ENCODE measurements around the gene SELENOO.

The SELENOO gene

DNA sequence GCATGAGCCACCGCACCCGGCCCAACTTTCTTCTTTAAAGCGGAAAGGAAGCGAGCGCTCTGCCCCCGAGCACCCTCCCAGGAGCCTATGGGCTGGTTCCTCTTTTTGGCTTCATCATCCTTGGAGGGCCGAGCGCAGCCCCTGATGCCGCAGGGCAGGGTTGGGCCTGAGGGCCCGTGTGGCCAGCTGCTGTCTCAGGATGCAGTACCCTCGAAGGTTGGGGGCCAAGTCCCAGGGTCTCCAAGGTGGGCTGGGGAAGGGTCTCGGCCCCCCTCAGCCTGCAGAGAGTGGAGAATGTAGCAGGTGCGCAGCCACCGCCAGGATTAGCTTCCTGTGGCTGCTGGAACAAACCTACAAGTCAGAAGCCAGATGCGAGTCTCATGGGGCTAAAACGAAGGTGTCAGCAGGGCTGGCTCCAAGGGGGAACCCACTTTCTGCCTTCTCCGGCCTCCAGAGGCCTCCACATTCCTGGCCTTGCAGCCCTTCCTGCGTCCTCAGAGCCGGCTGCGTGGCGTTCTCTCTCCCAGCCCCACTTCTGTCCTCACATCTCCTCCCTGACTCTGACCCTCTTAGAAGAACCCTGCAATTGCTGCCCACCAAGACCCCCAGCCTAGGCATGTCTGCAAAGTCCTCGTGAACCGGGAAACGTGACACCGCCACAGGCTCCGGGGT is 27.4 kb upstream of the SELENOO start:
- DNase-seq (ENCODE audit: low spot score), result no peak

DNA sequence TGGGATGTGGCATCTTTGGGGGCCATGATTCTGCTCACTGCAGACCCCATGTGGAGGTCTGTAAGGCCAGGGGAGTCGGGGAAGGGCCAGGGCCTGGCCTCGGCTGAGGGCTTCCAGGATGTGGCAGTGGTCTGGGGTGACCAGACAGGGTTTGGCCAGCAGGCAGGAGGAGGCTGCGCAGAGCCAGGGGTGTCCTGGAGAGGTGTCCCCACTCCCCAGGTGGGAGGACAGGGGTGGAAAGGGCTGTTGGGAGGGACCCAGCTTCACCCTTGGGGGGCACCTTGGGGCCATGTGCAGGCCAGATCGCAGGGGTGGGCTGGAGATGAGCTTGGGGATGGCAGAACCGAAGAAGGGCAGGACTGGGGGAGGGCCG is 26.8 kb upstream of the SELENOO start:
- DNase-seq (ENCODE audit: low spot score), result no peak

DNA sequence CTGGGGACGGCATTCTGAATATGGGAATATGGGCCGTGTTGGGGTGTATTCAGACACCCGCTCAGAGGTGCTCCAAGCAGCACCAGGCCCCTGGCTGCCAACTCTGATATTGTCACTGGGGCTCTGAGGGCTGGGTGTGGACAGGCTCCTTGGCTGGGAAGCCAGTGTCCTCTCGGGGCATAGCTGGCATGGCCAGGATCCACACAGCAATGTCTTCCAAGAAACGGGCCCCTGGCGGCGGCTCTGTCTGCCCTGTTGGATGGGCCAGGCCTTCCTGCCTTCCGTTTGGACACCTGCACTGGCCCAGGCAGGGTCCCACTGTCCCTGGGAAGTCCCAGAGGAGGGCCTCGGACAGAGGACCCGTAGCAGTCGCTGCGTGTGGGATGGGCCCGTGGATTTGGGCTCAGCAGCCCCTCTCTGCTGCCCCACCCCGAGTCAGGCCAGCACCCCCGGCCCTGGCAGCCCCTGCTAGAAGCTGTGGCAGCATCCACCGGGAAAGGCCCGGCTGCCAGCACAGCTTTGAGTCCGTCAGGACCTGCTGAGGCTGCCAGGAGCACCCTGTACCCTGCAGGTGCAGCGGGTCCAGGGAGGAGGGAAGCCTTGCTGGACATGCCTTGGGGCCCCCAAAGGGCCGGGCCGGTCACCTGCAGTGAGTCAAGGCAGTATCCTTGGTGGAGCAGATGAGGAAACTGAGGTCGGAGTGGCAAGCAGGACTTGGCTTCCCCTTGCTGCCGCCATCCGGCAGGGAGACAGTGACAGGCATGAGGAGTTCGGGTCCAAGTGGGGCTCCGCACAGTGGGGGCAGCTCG is 26.2 kb upstream of the SELENOO start:
- DNase-seq (ENCODE audit: low spot score), result no peak

DNA sequence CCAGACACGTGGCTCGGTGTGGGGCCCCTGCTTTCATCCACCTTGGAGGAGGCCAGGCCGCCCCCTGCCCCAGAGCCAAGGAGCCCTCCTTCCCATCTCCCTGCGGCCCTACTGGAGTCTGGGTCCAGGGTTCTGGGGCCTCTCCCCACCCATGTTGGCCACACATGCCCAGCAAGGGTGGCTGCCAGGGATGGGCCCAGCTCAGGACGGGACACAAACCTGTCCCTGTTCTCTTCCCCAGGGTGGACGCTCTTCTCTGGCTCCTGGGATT is 25.7 kb upstream of the SELENOO start:
- DNase-seq (ENCODE audit: low spot score), result no peak

DNA sequence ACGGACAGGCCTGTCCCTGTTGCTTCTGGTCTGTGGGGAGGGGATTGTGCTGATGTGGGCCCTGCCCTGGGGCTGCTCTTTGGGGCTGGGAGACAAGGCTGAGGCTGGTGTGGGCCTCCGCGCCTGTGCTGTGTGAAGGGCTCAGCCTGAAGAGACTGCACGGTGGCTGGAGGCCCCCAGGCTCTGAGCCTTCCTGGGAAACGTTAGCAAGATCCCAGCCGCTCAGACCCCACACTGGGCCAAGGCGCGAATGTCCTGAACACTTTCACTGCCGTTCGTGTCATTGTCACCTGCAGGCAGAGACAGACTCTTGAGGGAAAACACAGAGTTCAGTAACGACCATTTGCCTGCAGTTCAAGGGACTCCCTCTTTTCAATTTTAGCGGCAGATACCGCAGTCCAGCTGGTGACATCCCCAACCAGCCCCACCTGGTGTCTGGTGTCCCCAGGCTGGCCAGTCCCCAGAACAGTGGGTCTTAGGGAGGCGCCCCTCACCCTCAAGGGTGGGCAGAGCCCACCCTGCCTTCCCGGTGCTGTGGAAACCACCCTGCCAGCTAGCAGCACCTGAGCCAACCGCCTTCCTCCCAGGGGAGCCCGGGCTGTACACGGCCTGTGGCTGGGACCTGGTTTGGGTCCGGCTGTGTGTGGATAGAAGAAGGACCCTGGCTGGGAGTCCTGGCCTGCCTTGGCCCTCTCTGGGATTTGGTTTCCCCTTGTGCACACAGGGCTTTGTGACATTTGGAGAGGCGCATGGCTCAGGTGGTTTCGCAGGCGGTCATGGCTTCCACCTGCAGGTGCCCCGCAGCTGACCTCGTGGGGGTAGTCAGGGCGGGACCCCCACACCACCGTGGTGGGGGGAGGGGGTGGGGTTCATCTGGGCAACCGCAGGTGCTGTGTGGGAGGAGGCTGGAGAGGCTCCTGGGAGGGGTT is 24.6 kb upstream of the SELENOO start:
- DNase-seq (ENCODE audit: low spot score), result no peak

DNA sequence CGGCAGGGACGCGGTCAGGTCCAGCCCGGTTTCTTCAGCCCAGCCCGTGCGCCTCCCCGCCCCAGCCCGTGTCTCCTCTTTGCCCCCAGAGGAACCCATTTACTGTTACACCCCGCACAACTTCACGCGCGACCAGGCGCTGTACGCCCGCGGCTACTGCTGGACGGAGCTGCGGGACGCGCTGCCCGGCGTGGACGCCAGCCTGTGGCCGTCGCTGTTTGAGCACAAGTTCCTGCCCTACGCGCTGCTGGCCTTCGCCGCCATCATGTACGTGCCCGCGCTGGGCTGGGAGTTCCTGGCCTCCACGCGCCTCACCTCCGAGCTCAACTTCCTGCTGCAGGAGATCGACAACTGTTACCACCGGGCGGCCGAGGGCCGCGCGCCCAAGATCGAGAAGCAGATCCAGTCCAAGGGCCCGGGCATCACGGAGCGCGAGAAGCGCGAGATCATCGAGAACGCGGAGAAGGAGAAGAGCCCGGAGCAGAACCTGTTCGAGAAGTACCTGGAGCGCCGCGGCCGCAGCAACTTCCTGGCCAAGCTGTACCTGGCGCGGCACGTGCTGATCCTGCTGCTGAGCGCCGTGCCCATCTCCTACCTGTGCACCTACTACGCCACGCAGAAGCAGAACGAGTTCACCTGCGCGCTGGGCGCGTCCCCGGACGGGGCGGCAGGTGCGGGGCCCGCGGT is 23.8 kb upstream of the SELENOO start:
- no peak for DNase-seq (ENCODE audit: low spot score)

DNA sequence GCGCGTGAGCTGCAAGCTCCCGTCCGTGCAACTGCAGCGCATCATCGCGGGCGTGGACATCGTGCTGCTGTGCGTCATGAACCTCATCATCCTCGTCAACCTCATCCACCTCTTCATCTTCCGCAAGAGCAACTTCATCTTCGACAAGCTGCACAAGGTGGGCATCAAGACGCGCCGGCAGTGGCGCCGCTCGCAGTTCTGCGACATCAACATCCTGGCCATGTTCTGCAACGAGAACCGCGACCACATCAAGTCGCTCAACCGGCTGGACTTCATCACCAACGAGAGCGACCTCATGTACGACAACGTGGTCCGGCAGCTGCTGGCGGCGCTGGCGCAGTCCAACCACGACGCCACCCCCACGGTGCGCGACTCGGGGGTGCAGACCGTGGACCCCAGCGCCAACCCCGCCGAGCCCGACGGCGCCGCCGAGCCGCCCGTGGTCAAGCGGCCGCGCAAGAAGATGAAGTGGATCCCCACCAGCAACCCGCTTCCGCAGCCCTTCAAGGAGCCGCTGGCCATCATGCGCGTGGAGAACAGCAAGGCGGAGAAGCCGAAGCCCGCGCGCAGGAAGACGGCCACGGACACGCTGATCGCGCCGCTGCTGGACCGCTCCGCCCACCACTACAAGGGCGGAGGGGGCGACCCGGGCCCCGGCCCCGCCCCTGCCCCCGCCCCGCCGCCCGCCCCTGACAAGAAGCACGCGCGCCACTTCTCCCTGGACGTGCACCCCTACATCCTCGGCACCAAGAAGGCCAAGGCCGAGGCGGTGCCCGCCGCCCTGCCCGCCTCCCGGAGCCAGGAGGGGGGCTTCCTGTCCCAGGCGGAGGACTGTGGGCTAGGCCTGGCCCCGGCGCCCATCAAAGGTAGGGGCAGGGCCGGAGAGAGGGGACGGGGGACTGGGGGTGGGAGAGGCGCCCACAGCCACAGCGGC is 23.0 kb upstream of the SELENOO start:
- no peak for DNase-seq (ENCODE audit: low spot score)

DNA sequence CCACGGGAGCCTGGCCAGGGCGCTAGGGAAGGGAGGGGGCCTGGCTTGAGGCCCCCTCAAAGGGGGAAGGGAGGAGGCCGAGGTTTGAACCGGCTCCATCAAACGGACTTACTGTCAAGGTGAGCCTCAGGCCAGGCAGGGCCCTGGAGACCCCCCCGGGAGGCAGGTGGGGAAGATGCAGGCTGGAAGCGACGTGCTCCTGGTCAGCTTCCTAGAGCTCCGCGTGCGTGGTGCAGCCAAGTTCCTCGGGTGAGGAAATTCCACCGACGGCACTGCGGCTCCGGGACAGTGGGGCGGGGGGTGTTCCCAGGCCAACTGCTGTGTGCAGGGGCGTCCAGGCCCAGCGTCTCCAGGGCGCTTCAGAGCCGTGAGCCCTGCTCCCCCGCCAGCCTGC is 22.3 kb upstream of the SELENOO start:
- no peak for DNase-seq (ENCODE audit: low spot score)

DNA sequence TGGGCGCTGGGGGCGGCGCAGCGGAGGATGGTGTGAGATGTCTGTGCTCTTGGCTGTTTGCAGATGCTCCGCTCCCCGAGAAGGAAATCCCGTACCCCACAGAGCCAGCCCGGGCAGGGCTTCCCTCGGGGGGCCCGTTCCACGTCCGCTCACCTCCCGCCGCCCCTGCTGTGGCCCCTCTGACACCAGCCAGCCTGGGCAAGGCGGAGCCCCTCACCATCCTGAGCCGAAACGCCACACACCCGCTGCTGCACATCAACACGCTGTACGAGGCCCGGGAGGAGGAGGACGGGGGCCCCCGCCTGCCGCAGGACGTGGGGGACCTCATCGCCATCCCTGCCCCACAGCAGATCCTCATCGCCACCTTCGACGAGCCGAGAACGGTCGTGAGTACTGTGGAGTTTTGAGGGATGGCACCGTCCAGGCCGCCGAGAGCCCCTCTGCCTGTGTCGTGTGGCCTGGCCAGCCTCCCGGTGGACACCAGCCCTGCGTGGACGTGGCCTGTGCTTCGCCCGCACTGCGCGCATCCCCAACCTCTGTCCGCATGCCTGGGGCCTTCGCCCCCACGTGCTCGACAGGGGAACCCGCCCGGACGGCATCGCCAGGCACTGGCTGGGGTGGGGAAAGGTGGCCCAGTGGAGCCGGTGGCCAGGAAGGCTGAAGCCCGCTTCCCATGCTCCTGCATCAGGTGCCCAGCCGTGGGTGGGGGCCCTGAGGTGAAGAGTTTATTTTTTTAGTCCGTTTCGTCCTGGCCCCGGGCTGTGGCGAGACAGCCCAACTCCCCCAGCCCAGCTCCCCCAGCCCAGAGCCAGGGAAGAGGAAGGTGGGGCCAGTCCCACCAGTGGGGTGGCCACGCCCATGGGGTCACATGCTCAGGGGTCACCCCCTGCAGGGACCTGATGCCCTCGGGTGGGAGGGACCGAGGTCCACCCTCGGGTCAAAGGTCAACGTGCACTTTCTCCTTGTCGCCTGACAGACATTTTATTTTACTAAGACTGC is 21.6 kb upstream of the SELENOO start:
- no peak for DNase-seq (ENCODE audit: low spot score)

DNA sequence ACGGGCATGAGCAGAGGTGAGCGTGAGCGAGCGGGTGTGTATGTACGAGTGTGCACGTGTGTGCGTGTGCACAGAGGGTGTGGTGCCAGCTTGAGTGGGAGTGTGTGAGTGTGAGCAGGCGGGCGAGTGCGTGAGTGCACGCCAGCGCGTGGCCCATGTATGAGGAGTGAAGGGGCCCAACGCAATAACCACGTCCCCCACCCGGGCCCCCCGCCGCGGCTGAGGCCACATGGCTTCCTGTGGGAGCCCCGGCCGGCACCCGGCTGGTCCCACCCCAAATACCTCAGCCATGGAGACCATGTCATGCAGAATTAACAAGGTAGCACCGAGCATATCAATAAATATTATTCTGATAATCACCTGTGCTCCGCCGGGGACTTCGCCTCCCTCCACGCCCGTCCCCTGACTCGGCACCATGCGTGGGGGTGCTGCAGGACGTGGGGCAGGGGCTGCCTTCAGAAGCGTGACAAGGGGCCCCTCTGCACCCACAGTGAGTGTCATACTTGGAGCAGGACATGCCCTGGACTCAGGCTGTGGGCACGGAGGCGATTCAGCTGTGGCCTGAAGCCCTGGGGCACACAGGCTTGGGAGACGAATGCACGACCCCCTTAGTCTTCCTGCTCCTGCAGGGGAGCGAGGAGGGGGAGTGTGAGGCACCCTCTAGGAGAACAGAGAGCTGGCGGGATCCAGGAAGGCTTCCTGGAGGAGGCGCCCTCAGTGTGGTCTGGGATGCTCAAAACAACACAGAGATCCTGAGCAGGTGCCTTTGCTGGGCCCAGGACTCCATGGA is 20.7 kb upstream of the SELENOO start:
- no peak for DNase-seq (ENCODE audit: low spot score)

DNA sequence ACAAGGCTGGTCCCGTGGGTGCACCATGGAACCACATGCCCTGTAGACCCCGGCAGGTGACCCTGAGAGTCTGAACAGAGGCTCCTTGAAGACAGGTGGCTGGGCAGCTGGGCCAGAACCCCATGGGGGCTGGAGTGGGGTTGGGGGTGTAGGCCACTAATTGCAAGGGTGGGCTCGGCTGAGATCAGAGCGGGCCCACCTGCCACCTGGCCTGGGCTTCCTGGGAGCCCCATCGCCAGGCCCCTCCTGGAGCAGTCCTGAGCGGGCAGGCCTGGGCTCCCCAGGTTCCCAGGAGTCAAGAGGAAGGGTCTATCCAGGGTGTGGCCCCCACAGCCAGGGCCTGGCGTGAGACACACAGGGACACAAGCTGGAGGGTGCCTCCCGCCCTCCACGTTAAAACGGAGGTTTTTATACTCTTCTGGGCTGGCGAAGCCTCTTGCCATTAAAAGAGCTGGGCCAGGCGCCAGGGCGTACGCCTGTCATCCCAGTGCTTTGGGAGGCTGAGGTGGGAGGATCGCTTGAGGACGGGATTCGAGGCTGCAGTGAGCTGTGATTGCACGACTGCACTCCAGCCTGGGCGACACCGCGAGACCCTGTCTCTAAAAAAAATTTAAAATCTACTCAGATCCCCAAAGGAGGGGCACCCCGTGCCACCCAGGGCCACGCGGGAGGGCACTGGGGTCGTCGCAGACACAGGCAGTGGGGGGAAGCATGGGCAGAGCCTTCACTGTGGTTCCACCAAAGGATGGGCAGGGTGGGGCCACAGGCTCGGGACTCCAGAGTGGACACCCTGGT is 19.9 kb upstream of the SELENOO start:
- DNase-seq (ENCODE audit: low spot score), result no peak

DNA sequence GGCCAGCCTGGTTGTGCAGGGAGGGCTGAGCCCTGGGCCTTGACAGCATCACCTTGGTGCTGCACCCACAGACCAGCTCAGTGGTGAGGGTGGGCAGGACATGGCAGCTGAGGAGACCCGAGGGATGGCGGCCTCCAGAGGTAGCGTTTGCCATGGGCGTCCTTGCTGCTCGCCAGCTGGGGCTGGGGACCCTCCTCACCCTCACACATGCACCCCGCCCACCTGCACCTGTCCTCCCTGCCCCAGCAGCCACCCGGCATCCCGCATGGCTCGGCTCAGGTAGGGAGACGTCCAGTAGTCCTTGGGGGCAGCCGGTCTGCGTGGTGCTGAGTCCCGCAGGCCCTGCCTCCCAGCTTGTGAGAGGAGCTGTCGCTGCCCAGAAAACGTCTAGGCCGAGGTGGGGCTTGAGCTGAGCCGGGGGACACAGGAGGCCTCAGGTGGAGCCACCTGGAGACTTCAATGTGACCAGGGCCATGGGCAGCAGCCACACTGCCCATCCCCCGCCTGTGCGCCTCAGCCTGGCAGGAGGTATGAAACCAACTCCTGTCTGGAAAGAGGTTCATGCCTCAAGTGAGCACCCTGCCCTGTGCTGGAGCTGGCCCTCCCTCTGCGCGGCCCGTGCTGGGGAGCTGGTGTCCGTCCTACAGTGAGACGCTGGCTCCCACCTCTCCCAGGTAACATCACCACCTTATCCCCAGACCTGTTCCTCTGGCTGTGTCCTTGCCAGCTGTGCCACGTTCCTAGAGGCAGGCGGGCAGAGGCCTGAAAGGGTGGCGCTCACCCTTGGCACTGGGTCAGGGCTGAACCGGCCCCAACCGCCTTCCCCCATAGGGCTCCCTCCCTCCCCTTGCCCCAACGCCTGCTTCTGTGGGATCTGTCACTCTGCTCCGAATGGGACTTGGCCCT is 18.4 kb upstream of the SELENOO start:
- DNase-seq (ENCODE audit: low spot score), result no peak

DNA sequence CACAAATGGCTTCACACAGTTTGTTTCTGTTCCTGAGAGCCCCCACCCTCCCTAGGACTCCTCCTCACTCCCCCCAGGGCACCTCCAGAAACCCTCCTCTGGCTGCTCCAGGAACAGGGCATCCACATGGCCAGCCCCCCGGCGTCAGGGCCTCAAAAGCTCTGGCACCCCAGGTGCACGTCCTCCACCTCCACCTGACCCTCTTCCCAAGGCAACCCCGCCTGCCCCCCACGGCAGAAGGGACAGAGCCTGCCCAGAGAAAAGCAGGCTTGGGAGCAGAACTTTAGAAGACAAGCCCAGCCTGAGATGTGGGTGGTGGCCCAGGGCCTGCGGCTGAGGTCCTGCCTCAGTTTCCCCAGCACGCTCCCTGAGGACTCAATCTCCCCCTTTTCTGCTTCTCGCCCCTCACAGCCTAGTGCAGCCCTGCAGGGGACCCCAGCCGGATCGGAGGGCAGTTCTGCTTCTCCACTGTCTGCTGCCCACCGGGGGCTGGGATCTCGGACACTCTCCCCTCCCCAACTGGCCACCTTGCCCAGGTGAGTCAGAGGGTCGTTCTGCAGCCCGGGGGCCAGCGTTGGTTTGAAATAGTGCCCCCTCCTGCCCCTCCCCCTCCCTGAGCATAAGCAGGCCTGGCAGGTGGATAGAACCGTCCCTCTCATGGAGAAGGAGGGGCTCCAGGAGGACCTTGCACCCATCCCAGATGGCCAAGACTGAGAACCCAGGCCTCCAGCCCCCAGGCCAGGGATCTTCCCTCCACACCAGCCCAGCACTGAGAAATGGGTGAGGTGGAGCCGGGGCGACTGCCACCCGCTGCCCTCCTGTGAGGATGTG is 17.5 kb upstream of the SELENOO start:
- no peak for DNase-seq (ENCODE audit: low spot score)

DNA sequence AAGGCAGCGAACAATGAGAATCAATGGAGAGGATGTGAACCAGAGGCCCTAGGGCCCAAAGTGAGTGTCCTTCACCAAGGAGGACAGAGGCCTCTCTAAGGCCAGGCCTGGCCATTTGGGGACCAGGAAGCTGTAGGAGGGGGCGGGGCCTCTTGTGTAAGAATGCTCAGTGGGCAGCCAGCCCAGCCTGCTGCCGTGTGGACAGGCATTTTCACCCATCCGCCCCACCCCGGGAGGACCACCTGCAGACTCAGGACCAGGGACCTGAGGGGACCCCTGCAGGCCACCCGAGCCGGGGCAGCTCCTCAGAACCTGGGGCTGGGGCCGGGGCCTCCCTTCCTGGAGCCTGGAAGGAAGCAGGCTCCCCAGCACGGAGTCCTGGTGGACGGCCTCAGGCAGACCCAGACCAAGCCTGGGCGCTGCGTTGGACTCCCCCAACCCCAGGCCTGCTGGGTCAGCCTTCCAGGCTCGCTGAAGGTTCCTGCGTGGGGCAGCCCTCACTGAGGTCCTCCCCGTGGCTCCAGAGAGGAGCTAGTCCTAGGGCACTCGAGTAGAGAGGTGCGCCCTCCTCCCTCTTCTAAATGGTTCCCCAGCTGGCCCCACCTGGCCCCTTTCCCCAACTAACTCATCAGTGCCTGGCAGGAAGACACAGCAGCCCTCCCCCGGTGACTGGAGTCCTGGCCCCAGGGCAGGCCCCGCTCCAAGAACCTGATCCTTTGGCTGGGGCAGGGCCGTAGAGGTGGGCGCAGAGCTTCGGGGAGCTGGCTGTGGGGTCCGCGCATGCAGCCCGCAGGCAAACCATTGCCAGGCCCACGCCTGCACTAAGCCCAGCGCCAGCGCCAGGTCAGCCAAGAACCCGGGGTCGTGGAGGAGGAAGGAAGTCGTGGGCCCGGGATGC is 16.6 kb upstream of the SELENOO start:
- no peak for DNase-seq (ENCODE audit: low spot score)

DNA sequence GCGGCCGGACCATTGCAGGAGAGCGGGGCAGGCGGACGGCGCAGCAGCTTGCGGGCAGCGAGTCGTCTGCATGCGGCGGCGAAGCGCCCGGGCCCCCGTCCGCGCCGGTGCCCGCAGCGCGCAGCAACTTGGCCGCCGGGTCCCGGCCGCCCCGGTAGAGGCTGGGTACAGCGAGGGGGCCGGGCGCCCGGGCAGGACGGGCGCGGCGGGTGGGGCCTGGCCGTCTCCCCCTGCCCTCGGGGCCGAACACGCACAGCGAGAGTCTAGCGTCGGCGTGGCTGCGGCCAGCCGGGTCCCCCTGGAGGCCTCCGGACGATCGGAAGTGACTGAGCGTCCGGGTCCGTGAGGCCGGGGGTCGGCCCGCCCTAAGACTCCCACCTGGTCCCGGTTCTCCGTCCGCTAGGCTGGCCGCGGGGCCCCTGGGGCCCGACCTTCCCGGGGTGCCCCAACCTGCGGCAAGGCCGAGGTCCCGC is 15.9 kb upstream of the SELENOO start:
- DNase-seq (ENCODE audit: low spot score), result no peak

Measured in kidney capillary endothelial cell (primary cell).